ENCODE measurements around the gene ASTE1. TPM values are rescaled to one million over a fixed set of nuclear protein-coding genes. Genes with fewer than 3 reads are reported as not detected.

The ASTE1 gene
- total and polyA plus RNA-seq, 9 of the 15 experiments (the other 6 are each of a cell fraction or from before 2014, with no cell fraction given) = 3.5 to 12.1 (median 6.9) TPM

DNA sequence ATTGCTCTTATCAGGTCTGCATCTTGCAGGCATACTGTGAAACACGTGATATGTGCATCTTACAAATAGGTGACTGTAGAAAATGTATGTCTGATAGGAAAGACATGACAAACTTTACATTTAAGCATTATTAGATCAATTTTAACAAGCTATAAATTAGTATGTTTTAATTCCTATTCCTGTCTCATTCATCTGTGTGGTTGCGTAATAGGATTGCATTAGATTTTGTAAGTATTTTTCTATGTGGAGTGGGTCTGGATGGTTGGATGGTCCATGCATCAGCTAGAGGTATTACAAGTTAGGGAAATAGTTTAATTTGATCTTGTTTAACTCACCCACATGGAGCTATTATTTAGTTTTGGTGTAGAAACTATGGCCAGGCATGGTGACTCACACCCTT is 18.8 kb downstream of the ASTE1 start:
- Histone ChIP-seq H2AFZ (ENCODE audit: low read depth, low read length) (no peak overlapping the region), H3K36me3 (ENCODE audit: control insufficient read depth, insufficient read depth, low read length) (peaks cover 26% of the 10 kb centered on the region; the same call in 2 of the 3 replicates), H3K4me3 (no peak overlapping the region), H3K4me2 (ENCODE audit: insufficient read depth, low read length) (no peak overlapping the region), H3K9me1 (ENCODE audit: control insufficient read depth, insufficient read depth, low read length) (no peaks in the 10 kb centered on the region), H3K4me1 (replicated peaks in 1 of 2; ENCODE audit: control insufficient read depth in 2 of 2, insufficient read depth in 2 of 2, low read length in 2 of 2) (no peaks in the 10 kb centered on the region), H3K79me2 (ENCODE audit: control insufficient read depth, insufficient read depth, low read length) (no peaks in the 10 kb centered on the region), H3K9ac (ENCODE audit: insufficient read depth in 1 of 2, low read depth in 2 of 2, low read length in 2 of 2) (no peak overlapping the region), H3K9me3 (replicated peaks; ENCODE audit: control insufficient read depth, insufficient read depth, low read depth, low read length) (no peaks in the 10 kb centered on the region), H3K27ac (ENCODE audit: extremely low read depth, low read depth, low read length) (no peak overlapping the region), H3K27me3 (ENCODE audit: control insufficient read depth in 2 of 2, insufficient read depth in 2 of 2, low read length in 2 of 2) (no peaks in the 10 kb centered on the region), H4K20me1 (replicated peaks; ENCODE audit: control insufficient read depth, insufficient read depth, low read length) (no peaks in the 10 kb centered on the region)
- no peak for DNase-seq (ENCODE audit: extremely low read depth in 1 of 4, low spot score in 3 of 4)
- intact Hi-C loops (cut with micrococcal nuclease) (no loop called here), in situ Hi-C loops (cut with MboI) (no loop called here)
- no peak for FAIRE-seq
- no TSS peak for BruUV-seq (replicated peaks)
- no peak for ATAC-seq
- POLR2A ChIA-PET = no interaction called here
- CTCF ChIA-PET (ENCODE audit: low intra/inter-chr PET ratio) = no interaction called here
- 91% methylated on average over 2 of the region's 2 CpGs for WGBS (ENCODE audit: insufficient coverage, low coverage, missing lambda C conversion rate)
- TF ChIP-seq CEBPG (CRISPR knock-in tag; IDR thresholded peaks at IDR 0.05) (no peak), CEBPG (tag; conservative IDR thresholded peaks at IDR 0.05 in 1 of 2, IDR thresholded peaks at IDR 0.05 in 1 of 2) (peak; percentile 62 to 89), HDAC2 (IDR thresholded peaks at IDR 0.05) (no peak), ARID4B (CRISPR knock-in tag; IDR thresholded peaks at IDR 0.05) (no peak), HNRNPL (IDR thresholded peaks at IDR 0.05; ENCODE audit: low read depth, low read length) (no peak), CEBPB (tag; IDR thresholded peaks at IDR 0.05) (peak; percentile 86), ZNF507 (tag; conservative IDR thresholded peaks at IDR 0.05) (no peak)
- TF ChIP-seq, protein P1, sequence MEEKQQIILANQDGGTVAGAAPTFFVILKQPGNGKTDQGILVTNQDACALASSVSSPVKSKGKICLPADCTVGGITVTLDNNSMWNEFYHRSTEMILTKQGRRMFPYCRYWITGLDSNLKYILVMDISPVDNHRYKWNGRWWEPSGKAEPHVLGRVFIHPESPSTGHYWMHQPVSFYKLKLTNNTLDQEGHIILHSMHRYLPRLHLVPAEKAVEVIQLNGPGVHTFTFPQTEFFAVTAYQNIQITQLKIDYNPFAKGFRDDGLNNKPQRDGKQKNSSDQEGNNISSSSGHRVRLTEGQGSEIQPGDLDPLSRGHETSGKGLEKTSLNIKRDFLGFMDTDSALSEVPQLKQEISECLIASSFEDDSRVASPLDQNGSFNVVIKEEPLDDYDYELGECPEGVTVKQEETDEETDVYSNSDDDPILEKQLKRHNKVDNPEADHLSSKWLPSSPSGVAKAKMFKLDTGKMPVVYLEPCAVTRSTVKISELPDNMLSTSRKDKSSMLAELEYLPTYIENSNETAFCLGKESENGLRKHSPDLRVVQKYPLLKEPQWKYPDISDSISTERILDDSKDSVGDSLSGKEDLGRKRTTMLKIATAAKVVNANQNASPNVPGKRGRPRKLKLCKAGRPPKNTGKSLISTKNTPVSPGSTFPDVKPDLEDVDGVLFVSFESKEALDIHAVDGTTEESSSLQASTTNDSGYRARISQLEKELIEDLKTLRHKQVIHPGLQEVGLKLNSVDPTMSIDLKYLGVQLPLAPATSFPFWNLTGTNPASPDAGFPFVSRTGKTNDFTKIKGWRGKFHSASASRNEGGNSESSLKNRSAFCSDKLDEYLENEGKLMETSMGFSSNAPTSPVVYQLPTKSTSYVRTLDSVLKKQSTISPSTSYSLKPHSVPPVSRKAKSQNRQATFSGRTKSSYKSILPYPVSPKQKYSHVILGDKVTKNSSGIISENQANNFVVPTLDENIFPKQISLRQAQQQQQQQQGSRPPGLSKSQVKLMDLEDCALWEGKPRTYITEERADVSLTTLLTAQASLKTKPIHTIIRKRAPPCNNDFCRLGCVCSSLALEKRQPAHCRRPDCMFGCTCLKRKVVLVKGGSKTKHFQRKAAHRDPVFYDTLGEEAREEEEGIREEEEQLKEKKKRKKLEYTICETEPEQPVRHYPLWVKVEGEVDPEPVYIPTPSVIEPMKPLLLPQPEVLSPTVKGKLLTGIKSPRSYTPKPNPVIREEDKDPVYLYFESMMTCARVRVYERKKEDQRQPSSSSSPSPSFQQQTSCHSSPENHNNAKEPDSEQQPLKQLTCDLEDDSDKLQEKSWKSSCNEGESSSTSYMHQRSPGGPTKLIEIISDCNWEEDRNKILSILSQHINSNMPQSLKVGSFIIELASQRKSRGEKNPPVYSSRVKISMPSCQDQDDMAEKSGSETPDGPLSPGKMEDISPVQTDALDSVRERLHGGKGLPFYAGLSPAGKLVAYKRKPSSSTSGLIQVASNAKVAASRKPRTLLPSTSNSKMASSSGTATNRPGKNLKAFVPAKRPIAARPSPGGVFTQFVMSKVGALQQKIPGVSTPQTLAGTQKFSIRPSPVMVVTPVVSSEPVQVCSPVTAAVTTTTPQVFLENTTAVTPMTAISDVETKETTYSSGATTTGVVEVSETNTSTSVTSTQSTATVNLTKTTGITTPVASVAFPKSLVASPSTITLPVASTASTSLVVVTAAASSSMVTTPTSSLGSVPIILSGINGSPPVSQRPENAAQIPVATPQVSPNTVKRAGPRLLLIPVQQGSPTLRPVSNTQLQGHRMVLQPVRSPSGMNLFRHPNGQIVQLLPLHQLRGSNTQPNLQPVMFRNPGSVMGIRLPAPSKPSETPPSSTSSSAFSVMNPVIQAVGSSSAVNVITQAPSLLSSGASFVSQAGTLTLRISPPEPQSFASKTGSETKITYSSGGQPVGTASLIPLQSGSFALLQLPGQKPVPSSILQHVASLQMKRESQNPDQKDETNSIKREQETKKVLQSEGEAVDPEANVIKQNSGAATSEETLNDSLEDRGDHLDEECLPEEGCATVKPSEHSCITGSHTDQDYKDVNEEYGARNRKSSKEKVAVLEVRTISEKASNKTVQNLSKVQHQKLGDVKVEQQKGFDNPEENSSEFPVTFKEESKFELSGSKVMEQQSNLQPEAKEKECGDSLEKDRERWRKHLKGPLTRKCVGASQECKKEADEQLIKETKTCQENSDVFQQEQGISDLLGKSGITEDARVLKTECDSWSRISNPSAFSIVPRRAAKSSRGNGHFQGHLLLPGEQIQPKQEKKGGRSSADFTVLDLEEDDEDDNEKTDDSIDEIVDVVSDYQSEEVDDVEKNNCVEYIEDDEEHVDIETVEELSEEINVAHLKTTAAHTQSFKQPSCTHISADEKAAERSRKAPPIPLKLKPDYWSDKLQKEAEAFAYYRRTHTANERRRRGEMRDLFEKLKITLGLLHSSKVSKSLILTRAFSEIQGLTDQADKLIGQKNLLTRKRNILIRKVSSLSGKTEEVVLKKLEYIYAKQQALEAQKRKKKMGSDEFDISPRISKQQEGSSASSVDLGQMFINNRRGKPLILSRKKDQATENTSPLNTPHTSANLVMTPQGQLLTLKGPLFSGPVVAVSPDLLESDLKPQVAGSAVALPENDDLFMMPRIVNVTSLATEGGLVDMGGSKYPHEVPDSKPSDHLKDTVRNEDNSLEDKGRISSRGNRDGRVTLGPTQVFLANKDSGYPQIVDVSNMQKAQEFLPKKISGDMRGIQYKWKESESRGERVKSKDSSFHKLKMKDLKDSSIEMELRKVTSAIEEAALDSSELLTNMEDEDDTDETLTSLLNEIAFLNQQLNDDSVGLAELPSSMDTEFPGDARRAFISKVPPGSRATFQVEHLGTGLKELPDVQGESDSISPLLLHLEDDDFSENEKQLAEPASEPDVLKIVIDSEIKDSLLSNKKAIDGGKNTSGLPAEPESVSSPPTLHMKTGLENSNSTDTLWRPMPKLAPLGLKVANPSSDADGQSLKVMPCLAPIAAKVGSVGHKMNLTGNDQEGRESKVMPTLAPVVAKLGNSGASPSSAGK (IDR thresholded peaks at IDR 0.05) = no peak

Measured in K562 (cell line).